ENCODE results near the gene MRPS26.

- no peak for TF ChIP-seq GATA3 (IDR thresholded peaks at IDR 0.05; ENCODE audit: low read depth, low read length)
- TF ChIP-seq GATA2 (IDR thresholded peaks at IDR 0.05; ENCODE audit: low read depth, low read length) = no peak
These were observed 26.0 kb downstream of the MRPS26 start, which contains the start of gene OXT for GRCh38 chr20:3071610-3072529.

Measured in SH-SY5Y (cell line).